GM12875 (cell line): ENCODE results near the gene PSMA5.

Source experiments
- H3K4me3 ChIP-seq: one replicate; pipeline ENCODE4 v1.5.1; 2011; ENCODE audit warnings: low read depth, low read length, control low read depth
- TF ChIP-seq, protein P1 (sequence below): IDR thresholded peaks from 2 replicates; pipeline ENCODE4 v1.5.1; 2011; ENCODE audit warnings: low read depth, mild to moderate bottlenecking, control low read depth, inconsistent platforms, low read length, moderate library complexity, borderline replicate concordance; ENCODE audit not compliant: insufficient read depth

The PSMA5 gene

DNA sequence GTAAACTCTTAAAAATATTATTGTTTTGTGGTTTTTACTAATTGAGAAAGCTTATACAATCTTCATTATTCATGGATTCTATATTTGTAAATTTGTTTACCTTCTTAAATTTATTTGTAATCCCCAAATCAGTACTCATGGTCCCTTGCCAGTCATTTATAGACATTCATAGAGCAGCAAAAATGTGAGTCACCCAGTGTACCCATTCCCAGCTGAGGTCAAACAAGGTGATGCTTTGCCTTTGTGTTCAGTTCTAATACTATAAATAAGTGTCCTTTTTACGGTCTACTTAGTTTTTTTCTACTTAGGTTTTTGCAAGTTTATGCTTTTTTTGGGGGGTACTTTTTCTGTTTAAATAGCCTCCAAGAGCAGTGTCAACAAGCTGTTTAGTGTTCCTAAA, 64.6 kb downstream of the PSMA5 start:
- H3K4me3 ChIP-seq: no peak overlapping the region
- TF ChIP-seq, protein P1, sequence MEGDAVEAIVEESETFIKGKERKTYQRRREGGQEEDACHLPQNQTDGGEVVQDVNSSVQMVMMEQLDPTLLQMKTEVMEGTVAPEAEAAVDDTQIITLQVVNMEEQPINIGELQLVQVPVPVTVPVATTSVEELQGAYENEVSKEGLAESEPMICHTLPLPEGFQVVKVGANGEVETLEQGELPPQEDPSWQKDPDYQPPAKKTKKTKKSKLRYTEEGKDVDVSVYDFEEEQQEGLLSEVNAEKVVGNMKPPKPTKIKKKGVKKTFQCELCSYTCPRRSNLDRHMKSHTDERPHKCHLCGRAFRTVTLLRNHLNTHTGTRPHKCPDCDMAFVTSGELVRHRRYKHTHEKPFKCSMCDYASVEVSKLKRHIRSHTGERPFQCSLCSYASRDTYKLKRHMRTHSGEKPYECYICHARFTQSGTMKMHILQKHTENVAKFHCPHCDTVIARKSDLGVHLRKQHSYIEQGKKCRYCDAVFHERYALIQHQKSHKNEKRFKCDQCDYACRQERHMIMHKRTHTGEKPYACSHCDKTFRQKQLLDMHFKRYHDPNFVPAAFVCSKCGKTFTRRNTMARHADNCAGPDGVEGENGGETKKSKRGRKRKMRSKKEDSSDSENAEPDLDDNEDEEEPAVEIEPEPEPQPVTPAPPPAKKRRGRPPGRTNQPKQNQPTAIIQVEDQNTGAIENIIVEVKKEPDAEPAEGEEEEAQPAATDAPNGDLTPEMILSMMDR: no peak

DNA sequence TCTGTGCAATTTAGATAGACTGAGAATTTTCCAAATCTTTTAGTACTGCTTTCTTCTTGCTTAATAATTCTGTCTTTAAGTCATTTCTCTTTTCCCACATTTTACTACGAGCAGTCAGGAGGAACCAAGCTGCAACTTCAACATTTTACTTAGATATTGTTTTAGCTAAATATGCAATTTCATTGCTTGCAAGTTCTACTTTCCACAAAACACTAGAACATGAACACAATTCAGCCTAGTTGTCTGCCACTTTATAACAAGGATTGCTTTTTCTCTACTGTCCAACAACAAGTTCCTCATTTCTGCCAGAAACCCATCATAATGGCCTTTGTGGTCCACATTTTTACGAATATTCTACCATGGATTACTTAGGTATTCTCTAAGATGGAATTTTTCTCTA, 65.2 kb downstream of the PSMA5 start:
- TF ChIP-seq, protein P1: no peak
- H3K4me3 ChIP-seq: no peak overlapping the region

DNA sequence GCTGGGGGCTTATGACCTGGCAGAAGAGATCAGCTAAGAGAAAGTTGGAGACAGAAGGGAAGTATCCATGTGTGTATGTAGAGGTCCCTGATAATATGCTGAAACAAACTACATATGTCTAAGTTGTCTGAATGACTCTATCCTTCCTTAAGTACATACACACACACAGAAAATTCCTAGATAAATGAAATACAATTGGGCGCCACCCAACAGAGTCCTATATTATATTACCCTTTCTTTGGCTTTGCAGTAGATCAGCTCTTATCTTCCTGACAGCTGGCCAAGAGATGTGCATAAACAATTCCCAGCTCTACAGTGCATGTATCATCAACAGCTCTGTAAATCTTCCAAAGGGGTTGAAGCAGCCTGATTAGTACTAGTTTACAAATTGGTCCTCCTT, 68.6 kb downstream of the PSMA5 start:
- TF ChIP-seq, protein P1: no peak
- no peak overlapping the region for H3K4me3 ChIP-seq

DNA sequence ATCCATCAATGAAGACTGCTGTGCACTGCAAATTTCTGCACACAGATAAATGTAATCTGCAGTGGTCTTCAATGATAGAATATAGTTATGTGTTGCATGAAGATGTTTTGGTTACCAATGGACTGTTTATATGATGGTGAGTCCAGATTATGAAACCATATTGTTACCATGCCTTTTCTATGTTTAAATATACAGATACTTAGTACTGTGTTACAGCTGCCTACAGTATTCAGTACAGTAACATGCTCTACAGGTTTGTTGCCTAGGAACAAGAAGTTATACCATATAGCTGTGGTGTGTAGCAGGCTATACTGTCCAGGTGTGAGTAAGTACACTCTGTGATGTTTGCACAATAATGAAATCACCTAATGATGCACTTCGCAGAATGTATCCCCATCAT, 69.3 kb downstream of the PSMA5 start:
- TF ChIP-seq, protein P1: no peak
- H3K4me3 ChIP-seq: no peak overlapping the region

DNA sequence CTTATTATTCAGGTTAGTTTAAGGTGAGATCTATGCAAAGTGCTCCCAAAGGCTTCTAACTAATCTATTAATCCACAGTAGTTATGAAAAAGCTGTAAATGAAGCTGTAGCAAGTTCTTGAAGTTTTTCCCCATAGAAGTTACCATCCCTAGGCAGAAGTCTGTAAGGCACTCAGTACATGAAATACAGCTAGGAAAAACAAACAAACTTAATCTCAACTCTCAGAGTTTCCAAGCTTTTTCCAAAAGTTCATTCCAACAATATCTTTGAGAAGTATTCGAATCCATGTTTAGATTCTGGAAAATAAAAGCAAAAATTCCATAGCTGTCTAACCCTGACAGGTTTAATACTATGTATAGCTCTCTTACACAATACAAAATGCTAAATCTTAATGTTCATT, 69.7 kb downstream of the PSMA5 start:
- H3K4me3 ChIP-seq: no peak overlapping the region
- TF ChIP-seq, protein P1: no peak

DNA sequence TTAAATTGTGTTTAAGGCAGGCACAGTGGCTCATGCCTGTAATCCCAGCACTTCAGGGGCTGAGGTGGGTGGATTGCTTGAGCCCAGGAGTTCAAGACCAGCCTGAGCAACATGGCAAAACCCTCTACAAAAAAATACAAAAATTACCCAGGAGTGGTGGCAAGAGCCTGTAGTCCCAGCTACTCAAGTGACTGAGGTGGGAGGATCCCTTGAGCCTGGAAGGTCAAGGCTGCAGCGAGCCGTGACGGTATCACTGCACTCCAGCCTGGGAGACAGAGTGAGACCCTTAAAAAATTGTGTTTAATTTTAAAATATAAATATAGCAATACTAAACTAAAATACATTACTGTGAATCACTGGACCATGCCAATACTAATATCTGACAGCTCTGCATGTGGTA, 71.3 kb downstream of the PSMA5 start:
- TF ChIP-seq, protein P1: no peak
- H3K4me3 ChIP-seq: no peak overlapping the region

DNA sequence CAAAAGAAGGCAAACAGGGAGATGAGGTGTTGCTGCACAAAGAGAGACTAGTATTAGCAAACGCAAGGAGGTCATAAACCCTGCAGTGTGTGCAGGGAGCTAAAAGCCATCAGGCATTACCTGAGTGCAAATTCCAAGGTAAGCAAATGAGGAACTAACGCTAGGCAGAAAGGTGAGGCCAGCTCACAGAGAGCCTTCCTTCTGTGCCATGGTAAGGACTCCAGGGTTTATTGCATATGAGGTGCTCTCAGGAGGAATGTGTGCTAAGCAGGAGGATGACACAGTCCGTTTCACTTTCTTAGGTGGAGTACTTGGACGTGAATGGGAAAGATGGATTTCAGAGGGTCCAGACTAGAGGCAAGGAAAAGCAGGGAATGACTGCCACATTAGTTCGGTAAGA, 74.8 kb downstream of the PSMA5 start:
- TF ChIP-seq, protein P1: no peak
- no peak overlapping the region for H3K4me3 ChIP-seq
